IMR-90 (cell line): ENCODE measurements around the gene TAGLN3. TPM values are rescaled to one million over a fixed set of nuclear protein-coding genes. Genes with fewer than 3 reads are reported as not detected.

Source experiments
- ATAC-seq: fragments of 200-7000 bp; cut with Tn5 transposase; 2 replicates; pipeline ENCODE4 v1.9.1; 2020; ENCODE audit warnings: low read depth, mild to moderate bottlenecking, moderate library complexity
- BruUV-seq: library from RNA; stranded (reverse); fragments of 400-500 nt; replicated peaks from 2 replicates; lab custom pipeline; 2021; lab: Mats Ljungman, UMichigan
- CTCF ChIA-PET: fragments of 300-600 bp; formaldehyde crosslinking; extraction: SDS; loops from one replicate; lab custom pipeline; 2021; ENCODE audit warnings: antibody characterized with exemption; lab: Yijun Ruan, JAX
- POLR2A ChIA-PET: fragments of 300-600 bp; sonication (Branson Sonifier 250); formaldehyde crosslinking; loops from one replicate; lab custom pipeline; 2022; ENCODE audit warnings: antibody characterized with exemption; ENCODE audit not compliant: unreplicated experiment; lab: Charles Lee
- DNase-seq: peaks from one replicate; pipeline ENCODE4 v3.0.0; 2013
- H2AFZ ChIP-seq: replicated peaks from 2 replicates; pipeline ENCODE3; 2013; ENCODE audit warnings: low read length, mild to moderate bottlenecking; ENCODE audit not compliant: poor library complexity
- H2AK5ac ChIP-seq: 2 replicates; pipeline ENCODE4 v1.6.1; 2013; ENCODE audit warnings: low read depth, low read length, inconsistent platforms
- H2AK9ac ChIP-seq: replicated peaks from 2 replicates; pipeline ENCODE3; 2013; ENCODE audit warnings: mild to moderate bottlenecking, low read depth, low read length, moderate library complexity; ENCODE audit not compliant: poor library complexity
- H2BK120ac ChIP-seq: 2 replicates; pipeline ENCODE4 v1.6.1; 2013; ENCODE audit warnings: low read depth, low read length, inconsistent platforms
- H2BK15ac ChIP-seq: 3 replicates; pipeline ENCODE4 v1.6.1; 2013; ENCODE audit warnings: low read depth, low read length, inconsistent platforms
- H2BK20ac ChIP-seq: 2 replicates; pipeline ENCODE4 v1.6.1; 2013; ENCODE audit warnings: low read depth, mild to moderate bottlenecking, inconsistent platforms, low read length, moderate library complexity
- H2BK5ac ChIP-seq: 2 replicates; pipeline ENCODE4 v1.6.1; 2013; ENCODE audit warnings: mild to moderate bottlenecking, low read depth, low read length, inconsistent platforms; ENCODE audit not compliant: poor library complexity, severe bottlenecking
- H3K14ac ChIP-seq: replicated peaks from 2 replicates; pipeline ENCODE4 v1.6.1; 2013; ENCODE audit warnings: low read depth, low read length, inconsistent platforms
- H3K18ac ChIP-seq: 2 replicates; pipeline ENCODE4 v1.6.1; 2013; ENCODE audit warnings: low read depth, low read length, control low read depth
- H3K23ac ChIP-seq: 2 replicates; pipeline ENCODE4 v1.6.1; 2013; ENCODE audit warnings: low read depth, low read length, inconsistent platforms
- H3K27ac ChIP-seq: 2 replicates; pipeline ENCODE4 v1.5.1; 2013; ENCODE audit warnings: mild to moderate bottlenecking, control low read depth, low read length; ENCODE audit not compliant: insufficient read depth
- H3K27me3 ChIP-seq: 2 replicates; pipeline ENCODE4 v1.6.1; 2013; ENCODE audit warnings: low read length; ENCODE audit not compliant: control insufficient read depth, insufficient read depth
- H3K36me3 ChIP-seq: 2 replicates; pipeline ENCODE4 v1.6.1; 2013; ENCODE audit warnings: low read length, mixed read lengths; ENCODE audit not compliant: control insufficient read depth, insufficient read depth
- H3K4ac ChIP-seq: 2 replicates; pipeline ENCODE4 v1.6.1; 2013; ENCODE audit warnings: low read depth, low read length, inconsistent platforms
- H3K4me1 ChIP-seq: 2 replicates; pipeline ENCODE4 v1.6.1; 2013; ENCODE audit warnings: low read length, mixed read lengths; ENCODE audit not compliant: control insufficient read depth, insufficient read depth
- H3K4me2 ChIP-seq: 2 replicates; pipeline ENCODE4 v1.6.1; 2013; ENCODE audit warnings: low read depth, mild to moderate bottlenecking, control low read depth, low read length, moderate library complexity
- H3K4me3 ChIP-seq: 2 replicates; pipeline ENCODE4 v1.5.1; 2013; ENCODE audit warnings: low read depth, mild to moderate bottlenecking, control low read depth, low read length, moderate library complexity; ENCODE audit not compliant: insufficient read depth
- H3K56ac ChIP-seq: 2 replicates; pipeline ENCODE4 v1.6.1; 2013; ENCODE audit warnings: low read length, inconsistent platforms; ENCODE audit not compliant: insufficient read depth; ENCODE audit errors: extremely low read depth
- H3K79me1 ChIP-seq, 2 experiments: 2 replicates each; pipeline ENCODE4 v1.6.1; 2013; ENCODE audit warnings: low read length in 2 of 2, inconsistent platforms in 1 of 2, low read depth in 1 of 2
- H3K9ac ChIP-seq: 2 replicates; pipeline ENCODE4 v1.6.1; 2013; ENCODE audit warnings: low read depth, low read length, control low read depth
- H3K9me1 ChIP-seq: 2 replicates; pipeline ENCODE4 v1.6.1; 2013; ENCODE audit warnings: low read length, inconsistent platforms; ENCODE audit not compliant: insufficient read depth
- H3K9me3 ChIP-seq: 2 replicates; pipeline ENCODE4 v1.6.1; 2013; ENCODE audit warnings: low read length; ENCODE audit not compliant: control insufficient read depth, insufficient read depth
- H4K20me1 ChIP-seq: 2 replicates; pipeline ENCODE4 v1.6.1; 2013; ENCODE audit warnings: low read length, inconsistent platforms; ENCODE audit not compliant: insufficient read depth
- H4K5ac ChIP-seq: 2 replicates; pipeline ENCODE4 v1.6.1; 2013; ENCODE audit warnings: mild to moderate bottlenecking, low read depth, low read length, control low read depth
- H4K8ac ChIP-seq, 2 experiments: 2 replicates each; pipeline ENCODE4 v1.6.1; 2013; ENCODE audit warnings: low read depth in 2 of 2, low read length in 2 of 2, control low read depth in 1 of 2, inconsistent platforms in 1 of 2
- H4K91ac ChIP-seq: 2 replicates; pipeline ENCODE4 v1.6.1; 2013; ENCODE audit warnings: low read depth, low read length, inconsistent platforms; ENCODE audit not compliant: insufficient read depth
- BHLHE40 ChIP-seq: fragments of 150-350 bp; IDR thresholded peaks from 2 replicates; pipeline ENCODE4 v1.6.1; 2016; ENCODE audit warnings: mild to moderate bottlenecking, low read depth, low read length
- CEBPB ChIP-seq: IDR thresholded peaks from 2 replicates; pipeline ENCODE4 v1.6.1; 2012; ENCODE audit warnings: low read depth, low read length, improper control_type of control experiment
- CHD1 ChIP-seq: IDR thresholded peaks from 2 replicates; pipeline ENCODE4 v1.6.1; 2012; ENCODE audit warnings: low read depth, low read length, improper control_type of control experiment
- FOS ChIP-seq: fragments of 150-350 bp; IDR thresholded peaks from 2 replicates; pipeline ENCODE4 v1.6.1; 2016; ENCODE audit warnings: low read depth, low read length
- MAFK ChIP-seq: IDR thresholded peaks from 2 replicates; pipeline ENCODE4 v1.6.1; 2012; ENCODE audit warnings: low read depth, low read length, improper control_type of control experiment
- MAZ ChIP-seq: IDR thresholded peaks from 2 replicates; pipeline ENCODE4 v1.6.1; 2012; ENCODE audit warnings: low read depth, mild to moderate bottlenecking, low read length, improper control_type of control experiment, moderate library complexity, borderline replicate concordance
- MXI1 ChIP-seq: IDR thresholded peaks from 2 replicates; pipeline ENCODE4 v1.6.1; 2012; ENCODE audit warnings: low read depth, mild to moderate bottlenecking, low read length, moderate library complexity, borderline replicate concordance
- NFE2L2 ChIP-seq: fragments of 150-350 bp; IDR thresholded peaks from 2 replicates; pipeline ENCODE4 v1.6.1; 2016; ENCODE audit warnings: low read depth, mild to moderate bottlenecking, low read length
- POLR2A ChIP-seq: IDR thresholded peaks from 2 replicates; pipeline ENCODE4 v1.6.1; 2012; ENCODE audit warnings: mild to moderate bottlenecking, low read depth, low read length
- RAD21 ChIP-seq: IDR thresholded peaks from 2 replicates; pipeline ENCODE4 v1.6.1; 2012; ENCODE audit warnings: low read length, improper control_type of control experiment
- RCOR1 ChIP-seq: IDR thresholded peaks from 2 replicates; pipeline ENCODE4 v1.6.1; 2012; ENCODE audit warnings: mild to moderate bottlenecking, low read length, improper control_type of control experiment; ENCODE audit not compliant: insufficient replicate concordance
- SMC3 ChIP-seq: fragments of 150-350 bp; IDR thresholded peaks from 2 replicates; pipeline ENCODE4 v1.6.1; 2016; ENCODE audit warnings: low read depth, mild to moderate bottlenecking, antibody characterized with exemption, low read length, moderate library complexity
- WGBS, 2 experiments: methylation state at CpG; one replicate each; pipeline versions ENCODE4 v1.1.5 to v1.1.7; 2013; ENCODE audit warnings: missing lambda C conversion rate in 2 of 2; ENCODE audit not compliant: insufficient read length in 1 of 2; ENCODE audit errors: extremely low coverage in 2 of 2; 5-methylcytosine and 5-hydroxymethylcytosine counted together
- dilution Hi-C: fragments of 300-500 bp; cut with HindIII; formaldehyde crosslinking; loops from one replicate; pipeline ENCODE4 v1.14.3; 2018; ENCODE audit warnings: low sequenced_read_pairs; ENCODE audit not compliant: unreplicated experiment
- in situ Hi-C: fragments of 300-500 bp; cut with MboI; formaldehyde crosslinking; loops from 3 replicates; pipeline ENCODE4 v1.14.3; 2019; ENCODE audit warnings: low sequenced_read_pairs, inconsistent platforms, mixed read lengths
- intact Hi-C: fragments of 100-400 bp; cut with micrococcal nuclease; formaldehyde crosslinking; loops from 2 replicates; pipeline ENCODE4 v1.10.0; 2022
- polyA plus RNA-seq, 3 experiments: library from polyadenylated mRNA; depleted of rRNA; stranded (reverse); fragments of >200 nt; gene quantifications; 2 replicates each; pipeline ENCODE4 v1.2.3, GENCODE V29; 2012; ENCODE audit warnings: low replicate concordance in 1 of 3
- total RNA-seq: library from RNA; depleted of rRNA; stranded (reverse); fragments of >200 nt; gene quantifications from 2 replicates; pipeline ENCODE4 v1.2.3, GENCODE V29; 2012
- TF ChIP-seq, protein P1 (sequence below): fragments of 150-350 bp; IDR thresholded peaks from 2 replicates; pipeline ENCODE4 v1.6.1; 2016; ENCODE audit warnings: low read depth, mild to moderate bottlenecking, low read length, moderate library complexity, borderline replicate concordance
- TF ChIP-seq, protein P2 (sequence below): fragments of 150-350 bp; IDR thresholded peaks from 2 replicates; pipeline ENCODE4 v1.6.1; 2017; ENCODE audit warnings: mild to moderate bottlenecking, antibody characterized with exemption, low read length, low read depth

The TAGLN3 gene
- total and polyA plus RNA-seq, 2 of the 4 experiments (the other 2 are of a cell fraction) = 3.2 to 7.7 TPM

- Histone ChIP-seq H3K56ac (no peak overlapping the region), H3K27me3 (no peaks in the 10 kb centered on the region), H3K4me2 (no peak overlapping the region), H4K5ac (no peak overlapping the region), H2BK120ac (no peak overlapping the region), H3K9me1 (peaks cover 6% of the 10 kb centered on the region), H3K9ac (no peak overlapping the region), H3K4me1 (peaks cover 8% of the 10 kb centered on the region), H3K4ac (no peak overlapping the region), H3K79me1 (no peaks in the 10 kb centered on the region), H4K91ac (no peak overlapping the region), H2AFZ (no peak overlapping the region), H2BK5ac (no peak overlapping the region), H2BK20ac (no peak overlapping the region), H3K9me3 (no peaks in the 10 kb centered on the region), H3K14ac (no peak overlapping the region; the same call in 1 of the 2 replicates), H4K8ac (no peak overlapping the region), H3K27ac (no peak overlapping the region), H2AK5ac (no peak overlapping the region), H2AK9ac (no peak overlapping the region), H3K4me3 (no peak overlapping the region), H4K20me1 (no peaks in the 10 kb centered on the region), H2BK15ac (no peak overlapping the region), H3K23ac (no peak overlapping the region), H3K36me3 (no peaks in the 10 kb centered on the region), H3K18ac (no peak overlapping the region)
- dilution Hi-C loops (no loop called here), intact Hi-C loops (no loop called here), in situ Hi-C loops (no loop called here)
- ChIA-PET POLR2A (no interaction called here), CTCF (no interaction called here)
- BruUV-seq = no TSS peak
- no peak for TF ChIP-seq BHLHE40
- no peak for TF ChIP-seq MAZ
- TF ChIP-seq RCOR1 = no peak
- TF ChIP-seq NFE2L2 = no peak
- no peak for TF ChIP-seq FOS
- TF ChIP-seq MAFK = no peak
- no peak for TF ChIP-seq CEBPB
- no peak for TF ChIP-seq CHD1
- TF ChIP-seq, protein P1, sequence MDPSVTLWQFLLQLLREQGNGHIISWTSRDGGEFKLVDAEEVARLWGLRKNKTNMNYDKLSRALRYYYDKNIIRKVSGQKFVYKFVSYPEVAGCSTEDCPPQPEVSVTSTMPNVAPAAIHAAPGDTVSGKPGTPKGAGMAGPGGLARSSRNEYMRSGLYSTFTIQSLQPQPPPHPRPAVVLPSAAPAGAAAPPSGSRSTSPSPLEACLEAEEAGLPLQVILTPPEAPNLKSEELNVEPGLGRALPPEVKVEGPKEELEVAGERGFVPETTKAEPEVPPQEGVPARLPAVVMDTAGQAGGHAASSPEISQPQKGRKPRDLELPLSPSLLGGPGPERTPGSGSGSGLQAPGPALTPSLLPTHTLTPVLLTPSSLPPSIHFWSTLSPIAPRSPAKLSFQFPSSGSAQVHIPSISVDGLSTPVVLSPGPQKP = no peak
- TF ChIP-seq MXI1 = no peak
- TF ChIP-seq POLR2A = no peak
- TF ChIP-seq RAD21 = no peak
- TF ChIP-seq, protein P2, sequence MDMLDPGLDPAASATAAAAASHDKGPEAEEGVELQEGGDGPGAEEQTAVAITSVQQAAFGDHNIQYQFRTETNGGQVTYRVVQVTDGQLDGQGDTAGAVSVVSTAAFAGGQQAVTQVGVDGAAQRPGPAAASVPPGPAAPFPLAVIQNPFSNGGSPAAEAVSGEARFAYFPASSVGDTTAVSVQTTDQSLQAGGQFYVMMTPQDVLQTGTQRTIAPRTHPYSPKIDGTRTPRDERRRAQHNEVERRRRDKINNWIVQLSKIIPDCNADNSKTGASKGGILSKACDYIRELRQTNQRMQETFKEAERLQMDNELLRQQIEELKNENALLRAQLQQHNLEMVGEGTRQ = no peak
- no peak for TF ChIP-seq SMC3
- DNase-seq = peak; percentile 83
- no peak for ATAC-seq
- WGBS, 2 experiments = no CpG with 5 or more reads among the region's 4 CpGs
Observed at GRCh38 chr3:112005091-112005672, 6.5 kb downstream of the TAGLN3 start.
